ENCODE data around the gene ABHD8. TPM values are rescaled to one million over a fixed set of nuclear protein-coding genes. Genes with fewer than 3 reads are reported as not detected.

ABHD8 gene
- total and polyA plus RNA-seq, 2 donors (not counting 1 experiment from before 2014, with no cell fraction given) = 3.9 to 16.8 TPM

GRCh38 chr19:17312189-17313113 lies 9.2 kb upstream of the ABHD8 start:
- Histone ChIP-seq H4K20me1 (ENCODE audit: control insufficient read depth, extremely low read depth, insufficient read depth, low read length) (no peaks in the 10 kb centered on the region), H3K27me3 (ENCODE audit: control insufficient read depth, insufficient read depth, low read length) (no peaks in the 10 kb centered on the region), H3K27ac (ENCODE audit: insufficient read depth, low read length) (no peak overlapping the region), H3K4me3 (replicated peaks in 1 of 4; ENCODE audit: control extremely low read depth in 1 of 4, insufficient read depth in 1 of 4, low read depth in 3 of 4, low read length in 4 of 4) (no peak overlapping the region), H3K4me1 (ENCODE audit: control insufficient read depth, extremely low read depth, insufficient read depth, low read length) (peaks cover 7% of the 10 kb centered on the region), H3K36me3 (ENCODE audit: control insufficient read depth, insufficient read depth, low read length) (peaks cover 14% of the 10 kb centered on the region), H3K9ac (ENCODE audit: insufficient read depth, low read length) (no peak overlapping the region), H2AFZ (ENCODE audit: low read length) (no peak overlapping the region), H3K9me3 (ENCODE audit: control insufficient read depth, insufficient read depth, low read depth, low read length) (no peaks in the 10 kb centered on the region), H3K79me2 (ENCODE audit: control insufficient read depth, insufficient read depth, low read length) (peaks cover 38% of the 10 kb centered on the region), H3K4me2 (ENCODE audit: extremely low read depth, insufficient read depth, low read length) (no peak overlapping the region)
- no peak for TF ChIP-seq CTCF (conservative IDR thresholded peaks at IDR 0.05 in 1 of 2, IDR thresholded peaks at IDR 0.05 in 1 of 2; ENCODE audit: low read depth in 1 of 2, low read length in 2 of 2)
- no peak for TF ChIP-seq EZH2 (IDR thresholded peaks at IDR 0.05; ENCODE audit: low read length, missing control alignments)
- no peak for DNase-seq (ENCODE audit: low read depth in 2 of 2)

- Histone ChIP-seq H3K9me3 (ENCODE audit: control insufficient read depth, insufficient read depth, low read depth, low read length) (no peaks in the 10 kb centered on the region), H2AFZ (ENCODE audit: low read length) (no peak overlapping the region), H3K9ac (ENCODE audit: insufficient read depth, low read length) (no peak overlapping the region), H3K4me2 (ENCODE audit: extremely low read depth, insufficient read depth, low read length) (no peak overlapping the region), H3K27ac (ENCODE audit: insufficient read depth, low read length) (no peak overlapping the region), H4K20me1 (ENCODE audit: control insufficient read depth, extremely low read depth, insufficient read depth, low read length) (no peaks in the 10 kb centered on the region), H3K4me1 (ENCODE audit: control insufficient read depth, extremely low read depth, insufficient read depth, low read length) (peaks cover 7% of the 10 kb centered on the region), H3K79me2 (ENCODE audit: control insufficient read depth, insufficient read depth, low read length) (peaks cover 38% of the 10 kb centered on the region), H3K36me3 (ENCODE audit: control insufficient read depth, insufficient read depth, low read length) (peaks cover 14% of the 10 kb centered on the region), H3K4me3 (replicated peaks in 1 of 4; ENCODE audit: control extremely low read depth in 1 of 4, insufficient read depth in 1 of 4, low read depth in 3 of 4, low read length in 4 of 4) (no peak overlapping the region), H3K27me3 (ENCODE audit: control insufficient read depth, insufficient read depth, low read length) (no peaks in the 10 kb centered on the region)
- DNase-seq (ENCODE audit: low read depth in 2 of 2) = peak in 1 of 2 donors; percentile 72
- TF ChIP-seq EZH2 (IDR thresholded peaks at IDR 0.05; ENCODE audit: low read length, missing control alignments) = no peak
- no peak for TF ChIP-seq CTCF (conservative IDR thresholded peaks at IDR 0.05 in 1 of 2, IDR thresholded peaks at IDR 0.05 in 1 of 2; ENCODE audit: low read depth in 1 of 2, low read length in 2 of 2)
These were observed 8.4 kb upstream of the ABHD8 start for GRCh38 chr19:17311455-17312188.

- no peak for TF ChIP-seq CTCF (conservative IDR thresholded peaks at IDR 0.05 in 1 of 2, IDR thresholded peaks at IDR 0.05 in 1 of 2; ENCODE audit: low read depth in 1 of 2, low read length in 2 of 2)
- TF ChIP-seq EZH2 (IDR thresholded peaks at IDR 0.05; ENCODE audit: low read length, missing control alignments) = no peak
- Histone ChIP-seq H3K27ac (ENCODE audit: insufficient read depth, low read length) (peak overlapping the region; percentile 76), H3K4me1 (ENCODE audit: control insufficient read depth, extremely low read depth, insufficient read depth, low read length) (peaks cover 7% of the 10 kb centered on the region), H3K9me3 (ENCODE audit: control insufficient read depth, insufficient read depth, low read depth, low read length) (no peaks in the 10 kb centered on the region), H3K9ac (ENCODE audit: insufficient read depth, low read length) (peak overlapping the region; percentile 78), H3K4me3 (replicated peaks in 1 of 4; ENCODE audit: control extremely low read depth in 1 of 4, insufficient read depth in 1 of 4, low read depth in 3 of 4, low read length in 4 of 4) (peak overlapping the region; percentile 85 to 98 (median 92)), H2AFZ (ENCODE audit: low read length) (no peak overlapping the region), H3K36me3 (ENCODE audit: control insufficient read depth, insufficient read depth, low read length) (peaks cover 8% of the 10 kb centered on the region), H3K79me2 (ENCODE audit: control insufficient read depth, insufficient read depth, low read length) (peaks cover 38% of the 10 kb centered on the region), H3K27me3 (ENCODE audit: control insufficient read depth, insufficient read depth, low read length) (no peaks in the 10 kb centered on the region), H3K4me2 (ENCODE audit: extremely low read depth, insufficient read depth, low read length) (peak overlapping the region; percentile 92), H4K20me1 (ENCODE audit: control insufficient read depth, extremely low read depth, insufficient read depth, low read length) (no peaks in the 10 kb centered on the region)
- no peak for DNase-seq (ENCODE audit: low read depth in 2 of 2)
These were observed 6.8 kb upstream of the ABHD8 start for GRCh38 chr19:17309965-17310461.
